Tibial artery (tissue), 4 donors: ENCODE data around the gene ZNF383.
A peak's percentile ranks its signal among the peaks of the same experiment; 100 is the strongest.
"Not testable (repeated sequence)": the region's sequence is repeated elsewhere in the genome, so short reads cannot be mapped to it uniquely, and the experiment has no call there.

Experiments
- DNase-seq, 2 donors: peaks; one replicate each; pipeline ENCODE4 v3.0.0-alpha.2; 2019
- H3K27ac ChIP-seq, 2 donors: fragments of 200-600 bp; sonication (generic) in 1 of 2; 1 replicate in 1 of 2; 2 replicates in 1 of 2; pipeline ENCODE4 v1.5.1; 2018 to 2019; ENCODE audit warnings: mild to moderate bottlenecking in 1 of 2
- H3K27me3 ChIP-seq, 2 donors: fragments of 200-600 bp; sonication (generic) in 1 of 2; one replicate each; pipeline versions ENCODE4 v1.5.1 to v1.6.0; 2016 to 2019
- H3K36me3 ChIP-seq, 3 donors: fragments of 200-600 bp; sonication (generic) in 2 of 3; one replicate each; pipeline ENCODE4 v1.5.1; 2016 to 2019; ENCODE audit warnings: mild to moderate bottlenecking in 2 of 3
- H3K4me1 ChIP-seq, 4 donors: fragments of 200-600 bp; sonication (generic) in 2 of 4; 1 replicate in 3 of 4; 2 replicates in 1 of 4; pipeline ENCODE4 v1.5.1; 2016 to 2019
- H3K4me3 ChIP-seq, 2 donors: fragments of 200-600 bp; sonication (generic) in 1 of 2; 1 replicate in 1 of 2; 2 replicates in 1 of 2; pipeline ENCODE4 v1.5.1; 2018 to 2019; ENCODE audit warnings: mild to moderate bottlenecking in 2 of 2
- H3K9me3 ChIP-seq, 3 donors: fragments of 200-600 bp; sonication (generic) in 1 of 3; one replicate each; pipeline ENCODE4 v1.5.1; 2016 to 2019
- intact Hi-C: fragments of 100-400 bp; cut with DNase I; formaldehyde crosslinking; loops from one replicate; pipeline ENCODE4 v1.15.0; 2023; ENCODE audit warnings: low total_unique reads
- TF ChIP-seq, protein P1 (sequence below), 2 experiments: fragments of 200-600 bp in 1 of 2; fragments of 450-650 bp in 1 of 2; IDR thresholded peaks; one replicate each; pipeline ENCODE4 v1.5.1; 2017 to 2019; ENCODE audit warnings: antibody characterized with exemption in 2 of 2, mild to moderate bottlenecking in 1 of 2, moderate library complexity in 1 of 2

Gene ZNF383

DNA sequence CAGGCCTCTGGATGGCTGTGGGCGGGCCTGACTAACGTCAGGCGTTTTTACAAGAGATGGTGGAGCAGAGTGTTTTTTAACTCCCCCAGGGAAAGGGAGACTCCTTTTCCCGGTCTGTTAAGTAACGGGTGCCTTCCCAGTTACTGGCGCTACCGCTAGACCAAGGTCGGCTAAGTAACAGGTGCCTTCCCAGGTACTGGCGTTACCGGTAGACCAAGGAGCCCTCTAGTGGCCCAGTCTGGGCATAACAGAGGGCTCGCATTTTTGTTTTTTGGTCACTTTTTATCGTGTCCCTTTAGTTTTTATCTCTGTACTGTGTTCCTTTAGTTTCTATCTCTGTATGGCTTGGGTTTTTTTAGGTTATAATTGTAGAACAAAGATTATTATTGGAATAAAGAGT, 10.0 kb downstream of the ZNF383 start:
- no peak overlapping the region for H3K27ac ChIP-seq

DNA sequence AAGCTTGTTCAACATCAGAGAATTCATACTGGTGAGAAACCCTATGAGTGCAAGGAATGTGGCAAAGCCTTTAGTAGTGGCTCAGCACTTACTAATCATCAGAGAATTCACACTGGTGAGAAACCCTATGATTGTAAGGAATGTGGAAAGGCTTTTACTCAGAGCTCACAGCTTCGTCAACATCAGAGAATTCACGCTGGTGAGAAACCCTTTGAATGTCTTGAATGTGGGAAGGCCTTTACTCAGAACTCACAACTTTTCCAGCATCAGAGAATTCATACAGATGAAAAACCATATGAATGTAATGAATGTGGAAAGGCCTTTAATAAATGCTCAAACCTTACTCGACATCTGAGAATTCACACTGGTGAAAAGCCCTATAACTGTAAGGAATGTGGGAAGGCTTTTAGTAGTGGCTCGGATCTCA, 25.2 kb downstream of the ZNF383 start:
- Histone ChIP-seq H3K9me3 (peaks cover 31 to 98% (median 92%) of the 10 kb centered on the region in 3 donors), H3K4me3 (no peak overlapping the region), H3K27ac (no peak overlapping the region), H3K4me1 (no peaks in the 10 kb centered on the region), H3K36me3 (peaks cover 81 to 90% (median 86%) of the 10 kb centered on the region in 3 donors), H3K27me3 (no peaks in the 10 kb centered on the region)
- TF ChIP-seq, protein P1, sequence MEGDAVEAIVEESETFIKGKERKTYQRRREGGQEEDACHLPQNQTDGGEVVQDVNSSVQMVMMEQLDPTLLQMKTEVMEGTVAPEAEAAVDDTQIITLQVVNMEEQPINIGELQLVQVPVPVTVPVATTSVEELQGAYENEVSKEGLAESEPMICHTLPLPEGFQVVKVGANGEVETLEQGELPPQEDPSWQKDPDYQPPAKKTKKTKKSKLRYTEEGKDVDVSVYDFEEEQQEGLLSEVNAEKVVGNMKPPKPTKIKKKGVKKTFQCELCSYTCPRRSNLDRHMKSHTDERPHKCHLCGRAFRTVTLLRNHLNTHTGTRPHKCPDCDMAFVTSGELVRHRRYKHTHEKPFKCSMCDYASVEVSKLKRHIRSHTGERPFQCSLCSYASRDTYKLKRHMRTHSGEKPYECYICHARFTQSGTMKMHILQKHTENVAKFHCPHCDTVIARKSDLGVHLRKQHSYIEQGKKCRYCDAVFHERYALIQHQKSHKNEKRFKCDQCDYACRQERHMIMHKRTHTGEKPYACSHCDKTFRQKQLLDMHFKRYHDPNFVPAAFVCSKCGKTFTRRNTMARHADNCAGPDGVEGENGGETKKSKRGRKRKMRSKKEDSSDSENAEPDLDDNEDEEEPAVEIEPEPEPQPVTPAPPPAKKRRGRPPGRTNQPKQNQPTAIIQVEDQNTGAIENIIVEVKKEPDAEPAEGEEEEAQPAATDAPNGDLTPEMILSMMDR (IDR thresholded peaks at IDR 0.05), result no peak
- no peak for DNase-seq
- intact Hi-C loops, result no loop called here

More for the DNA sequence above, 10.0 kb downstream of the ZNF383 start:
- Histone ChIP-seq H3K27me3 (no peaks in the 10 kb centered on the region), H3K4me1 (no peaks in the 10 kb centered on the region), H3K4me3 (no peak overlapping the region), H3K36me3 (peaks cover 83 to 92% (median 86%) of the 10 kb centered on the region in 3 donors), H3K9me3 (peaks cover 0 to 35% (median 10%) of the 10 kb centered on the region in 3 donors)
- intact Hi-C loops, result no loop called here
- TF ChIP-seq, protein P1 (IDR thresholded peaks at IDR 0.05), result peak; percentile 30 to 53
- DNase-seq, result no peak

DNA sequence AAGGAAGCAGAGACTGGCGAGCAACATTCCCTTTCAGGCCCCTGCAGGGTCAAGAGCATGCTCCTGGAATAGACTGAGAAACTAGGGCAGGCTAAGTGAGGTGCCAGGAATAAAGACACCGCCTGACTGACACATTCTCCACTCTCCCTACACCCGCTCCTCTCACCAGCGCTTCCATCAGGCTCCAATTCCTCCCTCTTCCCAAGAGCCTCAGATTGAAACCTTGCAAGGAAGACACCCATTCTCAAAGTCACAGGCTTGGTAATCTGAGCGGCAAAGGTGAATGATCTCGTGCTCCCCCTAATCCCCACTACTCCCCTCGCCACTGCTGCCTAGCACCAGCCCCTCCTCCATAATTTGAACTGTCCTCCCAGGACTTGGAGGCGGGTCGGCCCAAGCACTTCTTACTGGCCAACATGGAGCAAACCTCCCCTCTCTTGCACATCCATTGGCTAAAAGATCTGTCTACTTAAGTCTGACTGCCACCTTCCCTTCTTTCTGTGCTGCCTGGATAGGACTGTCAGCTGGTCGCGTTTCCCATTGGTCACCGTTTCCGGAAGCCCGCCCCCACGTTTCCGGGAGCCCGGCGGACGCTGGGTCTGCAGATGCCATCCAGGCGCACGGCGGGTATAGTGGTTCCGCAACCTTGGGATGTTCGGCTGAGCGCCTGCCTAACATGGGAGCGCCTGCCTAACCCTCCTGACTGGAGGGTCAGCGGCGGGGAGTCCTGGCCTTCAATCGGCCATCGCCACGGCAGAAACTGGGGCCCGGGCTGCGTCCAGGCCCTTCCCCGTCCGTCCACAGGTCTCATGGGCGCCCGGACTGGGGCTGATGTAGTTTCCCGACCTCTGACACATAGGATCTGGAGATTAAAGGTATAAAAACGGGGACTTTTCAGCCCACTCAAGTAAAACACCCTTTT, 33.6 kb downstream of the ZNF383 start:
- Histone ChIP-seq H3K9me3 (peaks cover 0 to 83% (median 50%) of the 10 kb centered on the region in 3 donors), H3K36me3 (peaks cover 2 to 8% (median 7%) of the 10 kb centered on the region in 3 donors), H3K4me3 (peak overlapping the region; percentile 63 to 80), H3K4me1 (no peaks in the 10 kb centered on the region), H3K27ac (peak overlapping the region; percentile 59 to 68), H3K27me3 (no peaks in the 10 kb centered on the region)
- intact Hi-C loops, result no loop called here
- DNase-seq, result peak; percentile 71 to 89
- TF ChIP-seq, protein P1 (IDR thresholded peaks at IDR 0.05), result no peak

DNA sequence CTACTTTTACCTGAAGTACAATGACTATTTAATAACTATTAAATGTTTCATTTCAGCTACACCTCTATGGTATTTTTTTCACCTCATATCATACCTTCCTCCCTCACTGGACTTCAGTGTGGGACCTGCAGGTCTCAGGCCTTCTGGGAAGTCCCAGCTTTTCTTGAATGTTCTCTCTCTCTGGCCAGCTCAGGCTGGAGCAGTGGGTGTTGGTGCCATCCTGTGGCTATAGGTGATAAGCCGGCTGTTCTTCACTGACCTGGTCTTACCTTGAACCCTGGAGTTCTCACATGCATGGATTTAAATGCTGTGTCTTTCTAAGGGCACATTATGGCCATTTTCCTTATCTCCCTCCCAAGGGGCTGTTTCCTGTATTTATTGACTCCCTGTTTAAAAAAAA, 45.0 kb downstream of the ZNF383 start:
- H3K27ac ChIP-seq, intact Hi-C loops: not testable (repeated sequence)

DNA sequence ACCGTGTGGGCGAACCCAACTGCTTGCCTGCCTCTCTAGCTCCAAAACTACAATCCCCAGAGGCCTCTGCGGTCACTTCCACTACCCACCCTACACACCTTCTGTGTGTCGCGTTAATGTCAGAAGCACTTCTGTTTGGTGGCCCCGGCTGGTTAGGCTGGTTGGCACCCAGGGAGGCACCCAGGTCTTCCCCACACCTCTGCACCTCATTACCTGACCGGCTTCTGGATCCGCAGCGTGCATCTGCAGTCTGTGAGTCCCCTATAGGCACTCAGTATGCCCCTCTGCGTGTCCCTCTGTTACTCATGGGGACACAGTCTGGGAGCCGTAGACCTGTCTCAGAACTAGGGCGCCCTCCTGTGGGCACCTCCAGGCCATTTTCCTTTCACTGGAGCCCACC, 49.0 kb downstream of the ZNF383 start:
- intact Hi-C loops, H3K4me3 ChIP-seq, H3K4me1 ChIP-seq, H3K36me3 ChIP-seq, H3K27ac ChIP-seq, DNase-seq, H3K9me3 ChIP-seq, H3K27me3 ChIP-seq: not testable (repeated sequence)

More for the DNA sequence above, 45.0 kb downstream of the ZNF383 start:
- not testable (repeated sequence) for H3K4me3 ChIP-seq, H3K27me3 ChIP-seq, H3K9me3 ChIP-seq, H3K4me1 ChIP-seq, DNase-seq
- H3K36me3 ChIP-seq, result peaks cover 0 to 12% (median 0%) of the 10 kb centered on the region in 3 donors

DNA sequence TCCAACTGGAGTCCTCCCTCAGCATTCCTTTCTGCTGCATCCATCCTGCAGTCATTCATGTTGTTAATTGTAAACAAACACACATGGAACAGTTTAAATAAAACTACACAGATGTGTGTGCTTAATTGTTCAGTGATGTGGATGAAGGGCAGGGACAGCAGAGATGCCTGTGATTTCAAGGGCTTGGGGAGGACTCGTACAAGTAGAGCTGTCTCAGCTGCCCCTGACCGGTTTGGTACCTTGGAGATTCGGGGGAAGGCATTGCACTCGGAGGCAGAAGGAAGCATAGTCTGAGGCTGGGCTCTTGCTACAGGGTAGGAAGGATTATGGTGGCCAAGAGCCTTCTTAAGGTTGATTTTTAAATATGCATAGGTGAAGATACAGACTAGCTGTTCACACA, 49.7 kb downstream of the ZNF383 start:
- H3K4me3 ChIP-seq, H3K36me3 ChIP-seq, DNase-seq, H3K9me3 ChIP-seq, H3K27me3 ChIP-seq, intact Hi-C loops, H3K4me1 ChIP-seq, H3K27ac ChIP-seq: not testable (repeated sequence)

DNA sequence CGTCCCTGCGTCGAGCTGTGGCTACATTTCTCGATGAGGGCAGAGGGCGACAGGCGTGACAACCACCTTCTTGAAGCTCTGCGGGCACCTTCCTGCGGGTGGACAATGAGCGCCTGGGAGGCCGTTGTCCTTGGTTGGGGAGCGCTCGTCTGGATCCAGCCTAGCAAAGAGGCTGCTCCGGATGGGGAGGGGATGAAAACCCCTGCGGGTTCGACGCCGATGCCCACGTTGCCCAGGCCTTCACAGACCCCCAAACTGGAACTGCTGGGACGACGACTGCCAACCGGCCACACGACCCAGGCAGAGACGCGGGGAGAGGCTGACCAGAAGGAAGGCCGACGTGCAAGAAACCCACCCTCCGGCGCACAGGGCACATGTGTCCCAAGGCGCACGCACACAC, 62.6 kb downstream of the ZNF383 start:
- intact Hi-C loops, DNase-seq: not testable (repeated sequence)

DNA sequence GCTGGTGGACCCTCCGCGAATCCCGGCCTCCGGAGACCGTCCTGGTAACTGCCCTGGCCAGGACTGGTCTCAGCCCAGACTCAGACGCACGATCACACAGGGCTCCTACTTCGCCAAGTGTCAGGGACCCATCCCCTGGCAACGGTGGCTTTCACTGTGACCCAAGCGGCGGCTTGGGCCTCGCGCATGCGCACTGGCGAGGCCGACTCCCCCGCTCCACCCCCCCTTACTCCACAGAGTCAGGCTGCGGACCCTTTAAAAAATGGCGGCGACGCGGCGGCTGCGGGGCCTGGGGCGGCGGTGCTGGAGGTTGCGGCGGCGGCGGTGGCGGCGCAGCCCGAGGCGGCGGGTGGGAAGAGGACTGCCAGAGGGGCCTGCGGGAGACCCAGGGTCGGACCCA, 66.0 kb downstream of the ZNF383 start:
- DNase-seq, H3K36me3 ChIP-seq, intact Hi-C loops: not testable (repeated sequence)

More for the DNA sequence above, 62.6 kb downstream of the ZNF383 start:
- not testable (repeated sequence) for H3K36me3 ChIP-seq, H3K27me3 ChIP-seq, H3K4me1 ChIP-seq, H3K27ac ChIP-seq, H3K4me3 ChIP-seq, H3K9me3 ChIP-seq

DNA sequence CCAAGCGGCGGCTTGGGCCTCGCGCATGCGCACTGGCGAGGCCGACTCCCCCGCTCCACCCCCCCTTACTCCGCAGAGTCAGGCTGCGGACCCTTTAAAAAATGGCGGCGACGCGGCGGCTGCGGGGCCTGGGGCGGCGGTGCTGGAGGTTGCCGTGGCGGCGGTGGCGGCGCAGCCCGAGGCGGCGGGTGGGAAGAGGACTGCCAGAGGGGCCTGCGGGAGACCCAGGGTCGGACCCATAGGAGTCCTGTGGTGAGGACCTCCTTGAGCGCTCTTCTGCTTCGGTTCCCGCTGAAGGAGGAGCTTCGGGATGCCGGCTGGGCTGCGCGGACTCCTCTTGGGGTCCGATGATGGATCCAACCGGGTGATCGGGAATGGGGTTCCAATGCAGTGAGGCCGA, 71.2 kb downstream of the ZNF383 start:
- H3K27ac ChIP-seq, intact Hi-C loops, H3K4me1 ChIP-seq, H3K4me3 ChIP-seq, H3K27me3 ChIP-seq: not testable (repeated sequence)
- DNase-seq, result peak in 1 of 2 donors; percentile 91
- Histone ChIP-seq H3K36me3 (peaks cover 0 to 13% (median 0%) of the 10 kb centered on the region in 3 donors), H3K9me3 (peaks cover 0 to 14% (median 9%) of the 10 kb centered on the region in 3 donors)

More for the DNA sequence above, 66.0 kb downstream of the ZNF383 start:
- not testable (repeated sequence) for H3K27ac ChIP-seq, H3K9me3 ChIP-seq, H3K4me3 ChIP-seq, H3K4me1 ChIP-seq, H3K27me3 ChIP-seq

DNA sequence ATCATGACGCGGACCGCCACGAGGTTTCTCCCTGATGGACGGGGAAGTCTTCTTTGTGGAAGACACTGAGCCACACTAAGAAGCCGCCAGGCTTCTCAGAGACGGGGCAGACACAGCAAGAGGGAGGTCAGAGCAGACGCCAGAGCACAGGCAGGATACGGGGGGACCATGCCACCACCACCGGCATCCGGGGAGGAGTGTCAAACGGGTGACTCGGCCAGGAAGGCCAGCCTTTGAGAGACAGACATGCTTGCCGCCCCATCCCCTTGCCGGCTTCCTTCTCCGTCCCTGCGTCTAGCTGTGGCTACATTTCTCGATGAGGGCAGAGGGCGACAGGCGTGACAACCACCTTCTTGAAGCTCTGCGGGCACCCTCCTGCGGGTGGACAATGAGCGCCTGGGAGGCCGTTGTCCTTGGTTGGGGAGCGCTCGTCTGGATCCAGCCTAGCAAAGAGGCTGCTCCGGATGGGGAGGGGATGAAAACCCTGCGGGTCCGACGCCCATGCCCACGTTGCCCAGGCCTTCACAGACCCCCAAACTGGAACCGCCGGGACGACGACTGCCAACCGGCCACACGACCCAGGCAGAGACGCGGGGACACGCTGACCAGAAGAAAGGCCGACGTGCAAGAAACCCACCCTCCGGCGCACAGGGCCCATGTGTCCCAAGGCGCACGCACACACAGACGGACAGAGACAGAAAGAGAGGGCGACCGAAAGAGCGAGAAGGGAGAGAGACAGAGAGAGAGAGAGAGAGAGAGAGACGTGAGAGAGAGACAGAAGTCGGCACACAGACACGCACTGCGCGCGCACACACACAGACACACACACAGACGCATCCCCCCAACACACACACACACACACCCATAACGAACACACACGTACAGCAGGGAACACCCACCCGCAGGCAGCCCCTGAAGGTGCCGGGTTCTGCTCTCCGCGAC, 75.3 kb downstream of the ZNF383 start:
- intact Hi-C loops, H3K27me3 ChIP-seq, H3K27ac ChIP-seq, H3K4me3 ChIP-seq, H3K4me1 ChIP-seq: not testable (repeated sequence)
- Histone ChIP-seq H3K9me3 (peaks cover 0 to 14% (median 9%) of the 10 kb centered on the region in 3 donors), H3K36me3 (peaks cover 0 to 13% (median 0%) of the 10 kb centered on the region in 3 donors)
- peak in 1 of 2 donors; percentile 93 for DNase-seq
